Measurements from ENCODE around the gene MAGEA8. TPM values are rescaled to one million over a fixed set of nuclear protein-coding genes. Genes with fewer than 3 reads are reported as not detected.

Gene MAGEA8
- total and polyA plus RNA-seq, 9 of the 15 experiments (the other 6 are each of a cell fraction or from before 2014, with no cell fraction given): 0.49 to 4.6 (median 1.9) TPM

- no TSS peak for BruUV-seq (replicated peaks)
- DNase-seq (ENCODE audit: extremely low read depth in 1 of 4, low spot score in 3 of 4) (peak in 1 of 4 experiments; percentile 29), FAIRE-seq (no peak), ATAC-seq (peak; percentile 88)
- 15% methylated on average over 2 of the region's 2 CpGs for WGBS (ENCODE audit: insufficient coverage, low coverage, missing lambda C conversion rate)
- Histone ChIP-seq H3K4me2 (ENCODE audit: insufficient read depth, low read length) (no peak overlapping the region), H3K27ac (ENCODE audit: extremely low read depth, low read depth, low read length) (no peak overlapping the region), H3K4me1 (replicated peaks in 1 of 2; ENCODE audit: control insufficient read depth in 2 of 2, insufficient read depth in 2 of 2, low read length in 2 of 2) (no peaks in the 10 kb centered on the region; a peak in 1 of 5 replicates), H3K36me3 (ENCODE audit: control insufficient read depth, insufficient read depth, low read length) (no peaks in the 10 kb centered on the region), H3K9ac (ENCODE audit: insufficient read depth in 1 of 2, low read depth in 2 of 2, low read length in 2 of 2) (no peak overlapping the region), H3K27me3 (ENCODE audit: control insufficient read depth in 2 of 2, insufficient read depth in 2 of 2, low read length in 2 of 2) (no peaks in the 10 kb centered on the region), H3K4me3 (no peak overlapping the region), H4K20me1 (replicated peaks; ENCODE audit: control insufficient read depth, insufficient read depth, low read length) (no peaks in the 10 kb centered on the region), H3K79me2 (ENCODE audit: control insufficient read depth, insufficient read depth, low read length) (no peaks in the 10 kb centered on the region), H2AFZ (ENCODE audit: low read depth, low read length) (peak overlapping the region; percentile 65; the same call in 1 of the 2 replicates), H3K9me1 (ENCODE audit: control insufficient read depth, insufficient read depth, low read length) (no peaks in the 10 kb centered on the region), H3K9me3 (replicated peaks; ENCODE audit: control insufficient read depth, insufficient read depth, low read depth, low read length) (no peaks in the 10 kb centered on the region)
- in situ Hi-C loops (cut with MboI) (no loop called here), intact Hi-C loops (cut with micrococcal nuclease) (no loop called here)
- CTCF ChIA-PET (ENCODE audit: low intra/inter-chr PET ratio): no interaction called here
- POLR2A ChIA-PET: no interaction called here
- peak in 1 of 2 experiments; percentile 22 for TF ChIP-seq E2F6 (IDR thresholded peaks at IDR 0.05; ENCODE audit: borderline replicate concordance in 1 of 2, extremely low read depth in 1 of 2, insufficient read depth in 1 of 2, insufficient read length in 1 of 2, low read depth in 1 of 2, low read length in 1 of 2, poor library complexity in 1 of 2, severe bottlenecking in 1 of 2)
- peak; percentile 10 to 28 (median 21); a peak in 2 of 6 replicates for TF ChIP-seq CTCF (IDR thresholded peaks at IDR 0.05 in 2 of 3, conservative IDR thresholded peaks at IDR 0.05 in 1 of 3; ENCODE audit: insufficient read depth in 2 of 3, low read depth in 1 of 3, low read length in 3 of 3)
- TF ChIP-seq CTCFL (IDR thresholded peaks at IDR 0.05; ENCODE audit: borderline replicate concordance, insufficient read depth, low read depth, low read length, poor library complexity, severe bottlenecking): peak; percentile 47
- no peak for TF ChIP-seq ZBTB12 (CRISPR knock-in tag; IDR thresholded peaks at IDR 0.05)
Observed at GRCh38 chrX:149831473-149831872, 49.5 kb upstream of the MAGEA8 start.

All from K562 (cell line).